Colon (tissue), 2 donors: ENCODE data around the gene STX10.

Source experiments
- FAIRE-seq: peaks from 2 replicates; lab custom pipeline; 2012; peaks lifted over from hg19 to GRCh38; lab: Jason Lieb, UNC
- donor health status: control.
- donor health status: control.

The STX10 gene

DNA sequence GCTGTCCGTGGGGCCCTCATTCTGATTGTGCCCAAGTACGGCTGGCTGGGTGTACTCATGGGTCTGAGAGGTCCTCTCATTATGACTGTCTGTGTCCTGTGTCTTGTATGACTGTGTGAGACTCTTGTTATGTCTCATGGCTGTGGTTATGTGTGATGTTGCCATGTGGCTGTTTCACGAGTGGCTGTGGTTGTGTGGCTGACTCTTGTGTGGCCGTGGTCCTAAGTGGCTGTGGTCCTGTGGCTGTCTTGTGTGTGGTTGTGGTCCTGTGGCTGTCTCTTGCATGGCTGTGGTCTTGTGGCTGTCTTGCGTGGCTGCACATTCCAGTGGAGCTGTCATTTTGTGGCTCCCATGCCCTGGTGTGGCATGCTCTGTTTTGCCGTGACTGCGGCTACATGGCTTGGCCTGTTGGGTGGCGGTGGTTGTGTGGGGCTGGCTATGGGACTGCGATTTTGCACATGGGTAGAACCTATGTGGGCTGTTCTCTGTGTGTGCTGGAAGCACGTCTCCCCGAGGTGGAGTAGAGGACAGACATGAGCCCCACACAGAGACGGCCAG, 50.1 kb downstream of the STX10 start:
- no peak for FAIRE-seq

DNA sequence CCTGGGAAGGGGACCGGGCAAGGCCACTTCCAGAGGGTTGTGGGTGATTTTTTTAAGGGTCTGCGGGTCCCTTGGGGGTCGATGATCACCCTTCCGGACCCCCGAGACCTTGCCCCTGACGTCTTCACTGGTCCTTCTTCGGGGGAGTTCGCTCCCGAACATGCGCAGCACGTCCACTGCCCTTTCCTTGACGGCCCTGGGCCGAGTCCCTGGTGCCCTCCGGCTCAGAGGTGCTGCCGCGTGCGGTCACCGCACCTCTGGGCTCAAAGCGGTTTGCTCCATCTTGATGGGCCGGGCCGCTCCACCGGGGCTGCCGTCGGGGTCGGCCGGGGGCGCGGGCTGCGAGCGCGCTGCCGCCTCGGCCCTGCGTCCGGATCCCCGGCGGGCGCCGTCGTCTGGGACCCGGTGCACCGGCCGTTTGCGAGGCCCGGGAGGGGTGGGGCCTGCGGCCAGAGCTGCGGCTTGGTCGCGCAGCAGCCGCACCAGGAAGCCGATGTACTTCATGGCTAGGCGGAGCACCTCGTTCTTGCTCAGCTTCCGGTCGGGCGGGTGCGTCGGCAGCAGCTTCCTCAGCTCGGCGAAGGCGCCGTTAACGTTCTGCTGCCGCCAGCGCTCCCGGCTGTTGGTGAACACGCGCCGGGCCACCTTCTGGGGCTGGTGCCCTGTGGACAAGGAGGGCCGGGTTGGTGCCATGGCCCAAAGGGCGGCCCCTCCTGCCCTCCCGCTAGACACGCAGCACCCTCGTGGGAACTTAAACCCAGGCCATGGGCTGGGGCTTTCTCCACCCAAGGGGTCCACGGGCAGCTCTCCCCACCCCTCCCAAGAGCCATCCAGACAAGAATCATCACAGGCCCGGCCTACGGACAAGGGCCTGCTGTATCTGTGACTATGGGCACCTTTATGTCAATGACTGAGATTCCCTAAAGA, 50.8 kb downstream of the STX10 start:
- FAIRE-seq: no peak

DNA sequence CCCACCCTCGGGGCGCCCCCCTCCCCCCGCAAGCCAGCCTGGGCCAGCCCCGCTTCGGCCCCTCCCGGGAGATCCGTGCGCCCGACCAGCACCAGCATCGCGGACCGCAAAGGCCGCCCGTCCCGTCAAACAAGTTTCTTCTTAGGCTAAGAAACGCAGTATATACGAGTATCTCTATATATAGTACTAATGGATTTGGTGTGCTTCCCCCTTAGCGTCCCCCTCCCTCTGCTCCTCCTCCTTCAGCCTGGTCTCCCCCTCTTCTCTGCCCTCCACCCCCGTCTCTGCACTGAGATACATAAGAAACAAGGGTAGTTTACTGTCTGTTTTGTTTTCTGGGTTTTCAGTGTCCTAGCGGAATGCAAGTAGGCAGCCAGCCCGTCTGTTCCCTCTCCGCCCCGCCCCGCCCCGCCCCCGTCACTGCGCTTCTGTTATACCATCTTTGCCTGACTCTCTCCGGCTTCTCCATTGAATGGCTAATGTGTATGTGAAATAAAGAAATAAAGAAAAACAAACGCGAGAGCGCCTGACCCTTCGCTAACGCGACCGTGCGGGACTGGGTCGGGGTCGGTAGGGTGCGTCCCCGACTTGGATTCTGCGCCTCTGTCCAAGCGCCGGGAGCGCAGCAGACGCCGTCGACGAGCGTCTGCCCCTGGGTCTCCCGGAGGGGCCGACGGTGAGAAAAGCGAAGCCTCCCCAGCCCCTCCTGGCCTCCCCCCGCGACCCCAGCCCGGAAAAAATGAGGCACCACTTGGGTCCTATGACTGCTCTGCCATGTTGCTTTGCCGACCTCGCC, 51.7 kb downstream of the STX10 start:
- no peak for FAIRE-seq

DNA sequence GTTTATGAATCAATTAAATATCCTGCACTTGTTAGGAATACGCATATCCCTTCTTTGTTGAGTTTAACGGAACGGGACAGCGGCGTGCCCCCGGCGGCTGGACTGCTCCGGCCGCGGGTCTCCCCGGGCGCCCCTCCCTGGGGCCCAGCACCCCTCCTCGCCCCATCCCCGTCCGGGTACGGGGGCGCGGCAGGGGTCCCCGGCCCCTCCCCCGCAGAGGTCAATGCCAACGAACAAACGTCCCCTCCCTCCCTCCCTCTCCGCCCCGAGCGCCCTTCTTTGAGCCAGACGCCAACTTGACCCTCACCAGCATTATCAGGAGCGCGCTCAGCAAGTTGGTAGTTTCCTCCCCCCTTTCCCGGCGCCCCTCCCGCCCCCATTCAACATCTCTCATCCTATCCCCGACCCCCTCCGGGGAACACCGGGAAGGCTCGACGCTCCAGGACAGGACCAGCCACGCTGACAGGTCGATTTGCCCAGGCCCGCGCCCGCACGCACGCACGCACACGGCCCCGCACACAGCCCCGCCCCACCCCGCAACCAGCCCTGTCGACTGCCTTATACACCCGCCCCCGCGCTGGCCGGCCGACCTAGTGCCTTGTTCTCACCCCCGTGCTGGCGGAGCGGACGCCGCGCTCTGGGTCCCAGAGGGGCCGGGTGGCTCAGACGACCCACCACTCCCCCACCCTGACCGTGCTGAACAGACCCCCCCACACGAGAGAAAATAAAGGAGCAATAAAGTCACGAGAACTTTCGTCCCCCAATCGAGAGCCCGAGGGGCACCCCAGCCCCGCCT, 52.5 kb downstream of the STX10 start:
- FAIRE-seq: no peak

DNA sequence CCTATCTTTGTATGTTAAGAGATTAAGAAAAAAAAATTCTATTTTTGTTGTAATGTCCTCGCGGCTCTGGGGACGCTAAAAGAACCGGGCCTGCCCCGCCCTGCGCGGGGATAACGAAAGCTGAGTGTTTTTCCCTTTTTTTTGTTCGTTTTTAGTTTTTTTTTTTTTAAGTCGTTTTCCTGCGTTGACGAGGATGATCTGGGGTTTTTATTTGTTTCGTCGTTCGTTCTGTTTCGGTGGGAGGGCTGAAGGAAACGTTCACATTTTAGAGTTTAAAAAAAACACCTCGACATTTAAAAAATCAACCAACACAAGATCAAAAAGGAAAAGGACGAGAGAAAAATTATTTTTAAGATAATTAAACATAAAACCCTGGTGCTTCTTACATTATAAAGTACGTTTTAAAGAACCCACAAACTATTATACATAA, 53.1 kb downstream of the STX10 start:
- no peak for FAIRE-seq

DNA sequence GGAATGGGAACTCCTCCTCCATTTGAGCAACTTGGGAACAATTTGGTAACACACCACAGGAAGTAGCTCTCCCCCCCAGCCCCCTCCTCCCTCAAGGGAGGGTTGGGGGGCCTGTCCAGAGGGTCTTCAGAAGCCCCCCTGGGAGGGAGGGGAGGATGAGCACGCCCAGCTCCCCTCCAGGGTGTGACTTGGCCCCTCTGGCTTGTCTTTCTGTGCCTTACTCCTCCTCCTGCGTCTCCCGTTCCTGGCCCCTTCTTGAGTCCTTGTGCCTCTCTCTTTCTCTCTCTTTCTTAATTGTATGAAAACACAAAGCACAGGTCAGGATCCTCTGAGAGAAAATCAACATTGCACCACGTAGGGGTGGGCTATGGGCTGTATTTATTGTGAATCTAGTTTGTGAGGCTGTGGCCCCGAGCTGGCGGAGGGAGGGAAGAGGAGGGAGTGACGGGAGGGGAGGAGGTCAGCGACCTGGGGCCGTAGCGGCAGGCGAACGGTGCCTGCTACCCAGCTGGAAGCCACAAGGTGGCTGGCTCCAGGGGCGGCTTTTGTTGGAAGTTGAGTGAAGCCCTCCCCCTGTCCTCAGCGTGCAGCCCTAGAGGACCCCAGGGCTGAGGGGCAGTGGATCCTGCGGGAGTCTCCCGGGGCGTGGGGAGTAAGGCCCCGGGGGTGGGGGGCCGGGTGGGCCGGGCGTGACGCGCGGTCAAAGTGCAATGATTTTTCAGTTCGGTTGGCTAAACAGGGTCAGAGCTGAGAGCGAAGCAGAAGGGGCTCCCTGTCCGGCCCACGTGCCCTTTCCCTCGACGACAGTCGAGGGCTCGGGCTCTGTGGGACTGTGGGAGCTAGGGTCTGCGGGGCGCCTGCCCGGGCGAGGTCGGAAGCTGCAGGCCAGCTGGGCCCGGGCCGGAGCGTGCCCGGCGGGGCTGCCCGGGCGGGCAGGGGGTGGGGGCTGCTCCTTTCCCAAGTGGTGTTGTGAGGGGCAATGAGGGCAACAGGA, 53.9 kb downstream of the STX10 start:
- FAIRE-seq: no peak

DNA sequence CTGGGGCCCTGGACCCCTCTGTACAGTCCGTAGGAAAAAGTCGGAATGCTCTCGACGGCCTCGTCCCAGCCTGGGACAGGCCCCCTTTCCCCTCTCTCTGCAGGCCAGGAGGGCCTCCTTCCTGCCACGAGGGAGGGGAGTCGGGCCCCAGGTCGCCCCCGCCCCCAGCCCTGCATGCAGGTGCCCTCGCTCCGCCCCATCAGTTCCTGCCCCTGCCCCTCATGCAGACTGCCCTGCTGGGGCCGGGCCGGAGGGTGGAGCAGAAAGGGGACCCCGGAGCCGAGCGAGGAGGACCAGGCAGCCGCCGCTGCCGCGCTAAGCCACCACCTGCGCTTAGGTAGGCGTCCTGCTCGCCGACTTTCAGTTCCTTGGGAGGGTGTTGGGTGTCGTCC, 54.8 kb downstream of the STX10 start:
- no peak for FAIRE-seq

DNA sequence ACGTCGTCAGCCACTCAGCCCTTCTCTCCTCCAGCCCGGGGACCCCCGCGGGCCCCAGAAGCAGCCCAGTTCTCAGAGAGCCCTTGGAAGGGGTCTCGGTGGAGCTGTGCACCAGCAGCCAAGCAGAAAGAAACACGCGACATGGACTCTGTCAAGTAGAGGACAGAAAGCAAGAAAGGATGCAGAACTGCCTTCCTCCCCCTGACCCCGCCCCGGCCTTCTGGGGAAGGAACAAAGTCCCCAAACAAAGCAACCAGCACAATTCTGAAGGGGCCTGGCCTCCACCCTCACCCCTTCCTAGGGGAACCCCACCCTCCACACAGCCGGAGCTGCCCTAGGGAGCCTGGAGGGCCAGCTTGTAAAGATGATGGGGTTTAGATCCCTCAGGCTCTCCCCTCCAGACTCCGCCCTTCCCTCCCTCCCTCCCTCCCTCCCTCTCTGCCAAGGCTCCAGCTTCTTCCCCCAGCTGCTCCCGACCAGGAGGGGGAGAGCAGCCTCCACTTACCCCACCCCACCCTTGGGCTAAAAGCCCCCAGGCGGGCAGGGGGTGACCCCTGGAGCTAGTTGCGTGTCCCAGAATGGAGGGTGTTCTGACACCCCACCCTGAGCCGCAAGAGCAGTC, 55.3 kb downstream of the STX10 start:
- FAIRE-seq: no peak

DNA sequence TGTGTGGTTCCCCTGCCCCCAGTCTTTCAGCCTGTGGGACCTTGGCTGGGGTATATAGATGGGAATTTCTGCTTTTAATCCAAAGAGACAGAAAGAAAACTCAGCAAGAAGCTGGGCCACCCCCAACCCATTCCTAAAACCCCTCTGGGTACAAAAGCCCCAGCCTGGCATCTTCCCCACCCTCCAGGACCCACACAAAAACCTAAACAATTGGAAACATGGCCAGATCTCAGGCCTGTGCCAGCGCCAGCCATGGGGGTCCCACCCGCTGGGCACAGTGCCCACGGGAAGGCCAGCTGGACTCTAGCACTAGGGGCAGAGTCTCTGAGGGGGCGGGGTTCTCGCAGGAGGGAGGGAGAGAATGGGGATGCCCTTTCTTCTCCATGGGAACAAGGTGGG, 56.1 kb downstream of the STX10 start:
- FAIRE-seq: no peak
